GM12872 (cell line): ENCODE data around the gene PKN1.

Experiments
- TF ChIP-seq, protein P1 (sequence below): IDR thresholded peaks from 3 replicates; pipeline ENCODE4 v1.5.1; 2011; ENCODE audit warnings: low read depth, mild to moderate bottlenecking, low read length, moderate library complexity; ENCODE audit not compliant: insufficient read depth

Gene PKN1

GRCh38 chr19:14414926-14415690, 18.0 kb upstream of the PKN1 start:
- TF ChIP-seq, protein P1, sequence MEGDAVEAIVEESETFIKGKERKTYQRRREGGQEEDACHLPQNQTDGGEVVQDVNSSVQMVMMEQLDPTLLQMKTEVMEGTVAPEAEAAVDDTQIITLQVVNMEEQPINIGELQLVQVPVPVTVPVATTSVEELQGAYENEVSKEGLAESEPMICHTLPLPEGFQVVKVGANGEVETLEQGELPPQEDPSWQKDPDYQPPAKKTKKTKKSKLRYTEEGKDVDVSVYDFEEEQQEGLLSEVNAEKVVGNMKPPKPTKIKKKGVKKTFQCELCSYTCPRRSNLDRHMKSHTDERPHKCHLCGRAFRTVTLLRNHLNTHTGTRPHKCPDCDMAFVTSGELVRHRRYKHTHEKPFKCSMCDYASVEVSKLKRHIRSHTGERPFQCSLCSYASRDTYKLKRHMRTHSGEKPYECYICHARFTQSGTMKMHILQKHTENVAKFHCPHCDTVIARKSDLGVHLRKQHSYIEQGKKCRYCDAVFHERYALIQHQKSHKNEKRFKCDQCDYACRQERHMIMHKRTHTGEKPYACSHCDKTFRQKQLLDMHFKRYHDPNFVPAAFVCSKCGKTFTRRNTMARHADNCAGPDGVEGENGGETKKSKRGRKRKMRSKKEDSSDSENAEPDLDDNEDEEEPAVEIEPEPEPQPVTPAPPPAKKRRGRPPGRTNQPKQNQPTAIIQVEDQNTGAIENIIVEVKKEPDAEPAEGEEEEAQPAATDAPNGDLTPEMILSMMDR, result no peak

DNA sequence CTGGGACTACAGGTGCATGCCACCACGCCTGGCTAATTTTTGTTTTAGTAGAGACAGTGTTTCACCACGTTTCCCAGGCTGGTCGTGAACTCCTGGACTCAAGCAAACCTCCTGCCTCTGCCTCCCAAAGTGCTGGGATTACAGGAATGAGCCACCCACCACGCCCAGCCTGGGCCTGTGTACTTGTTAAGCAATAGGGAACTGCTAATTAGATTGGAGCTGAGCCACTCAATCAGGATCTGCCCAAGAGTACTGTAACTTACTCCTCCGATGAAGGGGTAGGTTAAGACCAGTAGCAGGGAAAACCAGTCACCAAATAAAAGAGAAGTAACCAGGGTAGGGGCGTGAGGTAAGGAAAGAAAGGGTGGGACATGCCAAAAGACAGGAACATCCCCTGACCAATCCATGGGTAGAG, 16.3 kb upstream of the PKN1 start:
- TF ChIP-seq, protein P1, result no peak

GRCh38 chr19:14418856-14419105, 14.3 kb upstream of the PKN1 start:
- TF ChIP-seq, protein P1, result no peak

DNA sequence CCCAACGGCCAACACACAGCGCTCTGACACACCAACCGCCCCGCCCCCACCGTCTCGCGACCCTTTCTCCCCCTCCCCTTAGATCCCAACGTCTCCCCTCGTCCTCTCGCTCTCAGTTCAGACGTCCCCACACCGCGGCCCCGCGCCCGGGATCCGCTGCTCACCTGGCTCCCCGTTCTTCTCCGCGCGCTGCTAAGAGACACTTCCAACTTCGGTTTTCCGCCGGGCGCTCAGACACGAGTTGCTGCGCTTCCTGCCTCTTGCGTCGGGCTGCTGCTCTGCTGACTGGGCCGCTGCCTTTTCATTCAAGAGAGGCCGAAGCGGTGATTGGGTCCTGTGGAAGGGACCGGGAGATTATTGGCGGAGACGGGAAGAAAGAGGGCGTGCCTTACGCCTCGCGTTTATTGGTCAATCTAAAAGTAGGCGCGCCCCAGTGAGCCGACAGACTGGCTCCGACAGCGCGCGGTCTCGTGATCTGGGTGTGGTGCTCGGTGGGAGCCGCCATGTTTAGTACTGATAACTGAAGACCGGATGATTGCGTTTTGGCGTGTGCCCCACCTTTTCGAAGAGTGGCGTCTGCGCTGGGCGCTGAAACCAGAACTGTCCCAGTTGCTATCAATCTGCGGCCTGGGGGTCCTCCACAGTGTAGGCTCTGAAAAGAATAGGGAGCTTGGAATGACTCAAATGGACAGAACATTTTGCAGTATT, 13.8 kb upstream of the PKN1 start, which contains the start of gene DDX39A:
Gene DDX39A (minus strand): TSS at position 236 of the 708 bp plus-strand sequence. CDS start 6,121 bp downstream, outside the sequence.
- TF ChIP-seq, protein P1, result no peak

- TF ChIP-seq, protein P1, result no peak
Observed at GRCh38 chr19:14425696-14426138, 7.4 kb upstream of the PKN1 start.

DNA sequence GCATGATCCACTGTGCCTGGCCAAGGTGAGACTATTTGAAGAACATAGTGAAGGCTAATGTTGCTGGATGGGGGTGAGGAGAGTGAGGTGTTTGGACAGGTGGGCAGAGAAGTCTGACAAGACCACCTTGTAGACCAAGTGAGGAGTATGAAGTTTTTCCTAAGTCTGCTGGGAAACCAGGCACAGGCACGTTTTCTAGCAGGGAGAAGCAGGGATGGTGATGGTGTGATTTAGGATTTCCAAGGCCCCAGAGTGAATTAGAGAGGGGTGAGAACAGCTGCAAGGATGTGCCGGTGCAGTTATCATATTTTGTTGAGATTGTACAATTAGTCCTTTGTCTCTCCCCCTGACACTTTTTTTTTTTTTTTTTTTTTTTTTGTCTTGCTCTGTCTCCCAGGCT, 5.6 kb upstream of the PKN1 start:
- TF ChIP-seq, protein P1, result no peak

GRCh38 chr19:14428882-14429416, 4.2 kb upstream of the PKN1 start:
- TF ChIP-seq, protein P1, result no peak
